Measurements from ENCODE around the gene ECHDC3. TPM values are rescaled to one million over a fixed set of nuclear protein-coding genes. Genes with fewer than 3 reads are reported as not detected.
A peak's percentile ranks its signal among the peaks of the same experiment; 100 is the strongest.

ECHDC3 gene
- total and polyA plus RNA-seq, 2 of the 13 experiments (the other 11 are each of a cell fraction or from before 2014, with no cell fraction given), result not detected

- TF ChIP-seq MLX (CRISPR knock-in tag; IDR thresholded peaks at IDR 0.05), result 0 out of 2 replicates have a peak, but pooled peaks have one; percentile 42
- no peak for TF ChIP-seq KLF6 (CRISPR knock-in tag; IDR thresholded peaks at IDR 0.05)
- TF ChIP-seq HMG20B (CRISPR knock-in tag; conservative IDR thresholded peaks at IDR 0.05), result no peak
- TF ChIP-seq ATRX (CRISPR knock-in tag; IDR thresholded peaks at IDR 0.05; ENCODE audit: borderline replicate concordance), result no peak
- no peak for TF ChIP-seq TAF15 (IDR thresholded peaks at IDR 0.05; ENCODE audit: low read depth, low read length, poor library complexity, severe bottlenecking)
- TF ChIP-seq MNT (IDR thresholded peaks at IDR 0.05), result peak; percentile 48
- TF ChIP-seq ZNF639 (CRISPR knock-in tag; conservative IDR thresholded peaks at IDR 0.05), result no peak
- TF ChIP-seq ZMYM4 (CRISPR knock-in tag; IDR thresholded peaks at IDR 0.05), result peak; percentile 52; the same call in 1 of the 2 replicates
- no peak for TF ChIP-seq HDAC6 (IDR thresholded peaks at IDR 0.05; ENCODE audit: low read depth, low read length)
- TF ChIP-seq ZNF329 (CRISPR knock-in tag; IDR thresholded peaks at IDR 0.05; ENCODE audit: low read depth), result no peak
- no peak for TF ChIP-seq ZBTB42 (CRISPR knock-in tag; IDR thresholded peaks at IDR 0.05)
- TF ChIP-seq ZNF567 (CRISPR knock-in tag; IDR thresholded peaks at IDR 0.05; ENCODE audit: borderline replicate concordance), result no peak
- TF ChIP-seq PLSCR1 (CRISPR knock-in tag; IDR thresholded peaks at IDR 0.05; ENCODE audit: borderline replicate concordance), result no peak
- TF ChIP-seq DBP (CRISPR knock-in tag; IDR thresholded peaks at IDR 0.05; ENCODE audit: not compliant biosample characterization), result no peak
- no peak for TF ChIP-seq ZNF704 (CRISPR knock-in tag; IDR thresholded peaks at IDR 0.05; ENCODE audit: borderline replicate concordance)
- TF ChIP-seq EHMT2 (IDR thresholded peaks at IDR 0.05; ENCODE audit: borderline replicate concordance, low read depth, low read length), result no peak; the same call in 1 of the 2 replicates
- no peak for TF ChIP-seq TMF1 (CRISPR knock-in tag; IDR thresholded peaks at IDR 0.05; ENCODE audit: low read depth)
These were observed 15.3 kb downstream of the ECHDC3 start (continued) for GRCh38 chr10:11757454-11757820.

Measured in HepG2 (cell line).